HepG2 (cell line): Measurements from ENCODE around the gene LAMB2. TPM values are rescaled to one million over a fixed set of nuclear protein-coding genes. Genes with fewer than 3 reads are reported as not detected.
A peak's percentile ranks its signal among the peaks of the same experiment; 100 is the strongest.

Experiments used
- ATAC-seq: fragments of 200-7000 bp; cut with Tn5 transposase; 3 replicates; pipeline ENCODE4 v1.9.1; 2020; ENCODE audit warnings: mild to moderate bottlenecking, moderate library complexity
- BruUV-seq: library from RNA; stranded (reverse); fragments of 400-500 nt; replicated peaks from 2 replicates; lab custom pipeline; 2021; lab: Mats Ljungman, UMichigan
- CTCF ChIA-PET: fragments of 300-600 bp; formaldehyde crosslinking; extraction: SDS; loops from one replicate; lab custom pipeline; 2021; ENCODE audit warnings: low total read pairs, inconsistent platforms, low intra/inter-chr PET ratio; lab: Yijun Ruan, JAX
- POLR2A ChIA-PET: fragments of 350-600 bp; sonication (Branson Sonifier 250); formaldehyde crosslinking; loops from one replicate; lab custom pipeline; 2020; ENCODE audit warnings: antibody characterized with exemption, inconsistent platforms; lab: Yijun Ruan, JAX
- DNase-seq: peaks from one replicate; pipeline ENCODE4 v3.0.0-alpha.2; 2015; ENCODE audit warnings: low spot score
- FAIRE-seq: peaks from 3 replicates; lab custom pipeline; 2011; peaks lifted over from hg19 to GRCh38; lab: Jason Lieb, UNC
- H2AFZ ChIP-seq: one replicate; pipeline ENCODE4 v1.6.1; 2011; ENCODE audit warnings: low read length, inconsistent platforms
- H3K27ac ChIP-seq: fragments of 300-600 bp; 3 replicates; pipeline ENCODE4 v1.8.0; 2011; ENCODE audit warnings: mixed run types, mild to moderate bottlenecking, mixed read lengths, low read length, inconsistent platforms; ENCODE audit not compliant: insufficient read depth; ENCODE audit errors: extremely low read length
- H3K27me3 ChIP-seq, 2 experiments: fragments of 200-600 bp in 1 of 2; 2 replicates in 1 of 2; 3 replicates in 1 of 2; pipeline versions ENCODE4 v1.6.0 to v1.8.0; 2011; ENCODE audit warnings: low read length in 2 of 2, mild to moderate bottlenecking in 2 of 2, moderate library complexity in 2 of 2, inconsistent platforms in 1 of 2; ENCODE audit not compliant: insufficient read depth in 2 of 2, control insufficient read depth in 1 of 2
- H3K36me3 ChIP-seq, 2 experiments: fragments of 200-600 bp in 1 of 2; replicated peaks in 1 of 2; 2 replicates in 1 of 2; 3 replicates in 1 of 2; pipeline versions ENCODE4 v1.5.1 to v1.8.0; 2011; ENCODE audit warnings: low read length in 2 of 2, inconsistent platforms in 1 of 2; ENCODE audit not compliant: insufficient read depth in 2 of 2, control insufficient read depth in 1 of 2
- H3K4me1 ChIP-seq: 2 replicates; pipeline ENCODE4 v1.5.1; 2012; ENCODE audit warnings: low read length, inconsistent platforms; ENCODE audit not compliant: insufficient read depth
- H3K4me2 ChIP-seq: 2 replicates; pipeline ENCODE4 v1.6.0; 2011; ENCODE audit warnings: low read depth, low read length, inconsistent platforms
- H3K4me3 ChIP-seq, 3 experiments: fragments of 200-600 bp in 1 of 3; sonication (generic), shearing (Covaris generic) in 1 of 3; replicated peaks in 1 of 3; 2 replicates each; pipeline ENCODE4 v1.5.1; 2011 to 2016; ENCODE audit warnings: low read length in 3 of 3, inconsistent platforms in 2 of 3, low read depth in 2 of 3, mild to moderate bottlenecking in 2 of 3, control low read depth in 1 of 3, mixed read lengths in 1 of 3; ENCODE audit not compliant: insufficient read depth in 1 of 3
- H3K79me2 ChIP-seq: one replicate; pipeline ENCODE4 v1.6.1; 2011; ENCODE audit warnings: low read length, inconsistent platforms; ENCODE audit not compliant: insufficient read depth
- H3K9ac ChIP-seq: 2 replicates; pipeline ENCODE4 v1.6.0; 2011; ENCODE audit warnings: mild to moderate bottlenecking, low read depth, low read length, inconsistent platforms; ENCODE audit not compliant: insufficient read depth
- H3K9me3 ChIP-seq: 2 replicates; pipeline ENCODE4 v1.5.1; 2012; ENCODE audit warnings: mild to moderate bottlenecking, low read length
- H4K20me1 ChIP-seq: 2 replicates; pipeline ENCODE4 v1.6.0; 2011; ENCODE audit warnings: inconsistent platforms, mild to moderate bottlenecking, low read length, moderate library complexity; ENCODE audit not compliant: insufficient read depth
- ZNF160 ChIP-seq: sonication (generic); formaldehyde crosslinking; IDR thresholded peaks from 2 replicates; pipeline ENCODE4 v1.8.0; 2022; ENCODE audit warnings: mild to moderate bottlenecking, inconsistent platforms, missing genetic modification reagents
- ZNF460 ChIP-seq: sonication (generic); formaldehyde crosslinking; IDR thresholded peaks from 2 replicates; pipeline ENCODE4 v1.5.1; 2020; ENCODE audit warnings: missing genetic modification reagents, mild to moderate bottlenecking, borderline replicate concordance
- WGBS: methylation state at CpG from one replicate; pipeline ENCODE4 v1.1.6; 2017; ENCODE audit warnings: low lambda C conversion rate; 5-methylcytosine and 5-hydroxymethylcytosine counted together
- in situ Hi-C: cut with HindIII; loops from 2 replicates; pipeline ENCODE4 v1.10.0; 2017; ENCODE audit warnings: low pct_unique_long_range_greater_than_20kb; ENCODE audit not compliant: extremely low pct_ligation_motif_present
- intact Hi-C: fragments of 100-400 bp; cut with micrococcal nuclease; formaldehyde crosslinking; loops from one replicate; pipeline ENCODE4 v1.10.0; 2022; ENCODE audit not compliant: unreplicated experiment
- polyA plus RNA-seq, 8 experiments: library from polyadenylated mRNA; depleted of rRNA in 3 of 8; stranded (reverse) in 7 of 8; unstranded in 1 of 8; fragments of >200 nt; fragmentation: Illumina TruSeq in 4 of 8; extraction: Trizol in 4 of 8; gene quantifications; 2 replicates each; pipeline versions ENCODE4 v1.2.1 to v1.2.3, GENCODE V29; 2011 to 2016; ENCODE audit warnings: low read depth in 4 of 8, missing spikeins in 1 of 8, mixed read lengths in 1 of 8; ENCODE audit not compliant: insufficient read depth in 1 of 8
- total RNA-seq, 5 experiments: library from RNA; depleted of rRNA; stranded (reverse); fragments of >200 nt; fragmentation: Illumina TruSeq; extraction: Trizol; gene quantifications; 2 replicates each; pipeline ENCODE4 v1.2.3, GENCODE V29; 2016; ENCODE audit warnings: low read depth in 1 of 5
- TF ChIP-seq, protein P1 (sequence below): sonication (generic); formaldehyde crosslinking; IDR thresholded peaks from 2 replicates; pipeline ENCODE4 v1.8.1; 2023; ENCODE audit warnings: missing genetic modification reagents, mild to moderate bottlenecking, borderline replicate concordance
- TF ChIP-seq, protein P2 (sequence below): sonication (generic); formaldehyde crosslinking; IDR thresholded peaks from 2 replicates; pipeline ENCODE4 v1.4.0; 2020; ENCODE audit warnings: mild to moderate bottlenecking, missing genetic modification reagents
- TF ChIP-seq, protein P3 (sequence below): IDR thresholded peaks from 2 replicates; pipeline ENCODE4 v1.6.1; 2016; ENCODE audit warnings: missing compliant biosample characterization, missing genetic modification reagents, borderline replicate concordance

The LAMB2 gene
- total and polyA plus RNA-seq, 2 of the 13 experiments (the other 11 are each of a cell fraction or from before 2014, with no cell fraction given), result 208 to 443 TPM

DNA sequence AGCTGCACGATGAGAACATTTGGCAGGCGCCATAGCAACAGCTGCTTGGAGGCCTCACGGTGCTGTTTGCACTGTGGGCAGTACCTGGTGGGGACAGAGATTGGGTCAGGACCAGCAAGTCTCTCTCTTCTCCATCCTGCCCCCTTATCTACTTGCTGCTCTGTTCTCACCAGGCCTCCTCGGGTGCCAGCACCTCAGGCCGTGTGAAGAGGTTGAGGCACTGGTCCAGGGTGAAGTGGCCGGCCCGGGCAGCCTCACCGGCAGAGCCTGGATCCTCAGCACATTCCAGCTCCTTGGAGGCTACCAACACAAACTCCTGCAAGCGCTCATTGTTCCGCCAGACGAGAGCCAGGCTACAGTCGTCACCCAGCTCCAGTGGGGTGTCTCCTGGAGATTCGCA lies 22.1 kb downstream of the LAMB2 start:
- Histone ChIP-seq H3K4me2 (no peak overlapping the region), H2AFZ (no peak overlapping the region), H3K4me3 (no peak overlapping the region), H3K36me3 (peaks cover 42 to 69% of the 10 kb centered on the region in 2 experiments), H4K20me1 (no peaks in the 10 kb centered on the region), H3K27me3 (no peaks in the 10 kb centered on the region), H3K9me3 (no peaks in the 10 kb centered on the region), H3K79me2 (peaks cover under 1% of the 10 kb centered on the region), H3K4me1 (peaks cover 3% of the 10 kb centered on the region), H3K27ac (no peak overlapping the region), H3K9ac (no peak overlapping the region)
- ATAC-seq (no peak), FAIRE-seq (no peak), DNase-seq (no peak)
- 91% methylated on average over 4 of the region's 13 CpGs for WGBS
- in situ Hi-C loops (no loop called here), intact Hi-C loops (no loop called here)
- ChIA-PET POLR2A (interaction anchor here (10.0 kb wide), 1 partner anchor 17 kb away, joined by 91 read pairs; the partner anchor contains the start of gene QRICH1), CTCF (no interaction called here)
- BruUV-seq, result TSS peak; percentile 9
- no peak for TF ChIP-seq ZNF460
- TF ChIP-seq, protein P1, sequence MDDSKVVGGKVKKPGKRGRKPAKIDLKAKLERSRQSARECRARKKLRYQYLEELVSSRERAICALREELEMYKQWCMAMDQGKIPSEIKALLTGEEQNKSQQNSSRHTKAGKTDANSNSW (CRISPR knock-in tag), result no peak
- no peak for TF ChIP-seq ZNF160 (CRISPR knock-in tag)
- TF ChIP-seq, protein P2, sequence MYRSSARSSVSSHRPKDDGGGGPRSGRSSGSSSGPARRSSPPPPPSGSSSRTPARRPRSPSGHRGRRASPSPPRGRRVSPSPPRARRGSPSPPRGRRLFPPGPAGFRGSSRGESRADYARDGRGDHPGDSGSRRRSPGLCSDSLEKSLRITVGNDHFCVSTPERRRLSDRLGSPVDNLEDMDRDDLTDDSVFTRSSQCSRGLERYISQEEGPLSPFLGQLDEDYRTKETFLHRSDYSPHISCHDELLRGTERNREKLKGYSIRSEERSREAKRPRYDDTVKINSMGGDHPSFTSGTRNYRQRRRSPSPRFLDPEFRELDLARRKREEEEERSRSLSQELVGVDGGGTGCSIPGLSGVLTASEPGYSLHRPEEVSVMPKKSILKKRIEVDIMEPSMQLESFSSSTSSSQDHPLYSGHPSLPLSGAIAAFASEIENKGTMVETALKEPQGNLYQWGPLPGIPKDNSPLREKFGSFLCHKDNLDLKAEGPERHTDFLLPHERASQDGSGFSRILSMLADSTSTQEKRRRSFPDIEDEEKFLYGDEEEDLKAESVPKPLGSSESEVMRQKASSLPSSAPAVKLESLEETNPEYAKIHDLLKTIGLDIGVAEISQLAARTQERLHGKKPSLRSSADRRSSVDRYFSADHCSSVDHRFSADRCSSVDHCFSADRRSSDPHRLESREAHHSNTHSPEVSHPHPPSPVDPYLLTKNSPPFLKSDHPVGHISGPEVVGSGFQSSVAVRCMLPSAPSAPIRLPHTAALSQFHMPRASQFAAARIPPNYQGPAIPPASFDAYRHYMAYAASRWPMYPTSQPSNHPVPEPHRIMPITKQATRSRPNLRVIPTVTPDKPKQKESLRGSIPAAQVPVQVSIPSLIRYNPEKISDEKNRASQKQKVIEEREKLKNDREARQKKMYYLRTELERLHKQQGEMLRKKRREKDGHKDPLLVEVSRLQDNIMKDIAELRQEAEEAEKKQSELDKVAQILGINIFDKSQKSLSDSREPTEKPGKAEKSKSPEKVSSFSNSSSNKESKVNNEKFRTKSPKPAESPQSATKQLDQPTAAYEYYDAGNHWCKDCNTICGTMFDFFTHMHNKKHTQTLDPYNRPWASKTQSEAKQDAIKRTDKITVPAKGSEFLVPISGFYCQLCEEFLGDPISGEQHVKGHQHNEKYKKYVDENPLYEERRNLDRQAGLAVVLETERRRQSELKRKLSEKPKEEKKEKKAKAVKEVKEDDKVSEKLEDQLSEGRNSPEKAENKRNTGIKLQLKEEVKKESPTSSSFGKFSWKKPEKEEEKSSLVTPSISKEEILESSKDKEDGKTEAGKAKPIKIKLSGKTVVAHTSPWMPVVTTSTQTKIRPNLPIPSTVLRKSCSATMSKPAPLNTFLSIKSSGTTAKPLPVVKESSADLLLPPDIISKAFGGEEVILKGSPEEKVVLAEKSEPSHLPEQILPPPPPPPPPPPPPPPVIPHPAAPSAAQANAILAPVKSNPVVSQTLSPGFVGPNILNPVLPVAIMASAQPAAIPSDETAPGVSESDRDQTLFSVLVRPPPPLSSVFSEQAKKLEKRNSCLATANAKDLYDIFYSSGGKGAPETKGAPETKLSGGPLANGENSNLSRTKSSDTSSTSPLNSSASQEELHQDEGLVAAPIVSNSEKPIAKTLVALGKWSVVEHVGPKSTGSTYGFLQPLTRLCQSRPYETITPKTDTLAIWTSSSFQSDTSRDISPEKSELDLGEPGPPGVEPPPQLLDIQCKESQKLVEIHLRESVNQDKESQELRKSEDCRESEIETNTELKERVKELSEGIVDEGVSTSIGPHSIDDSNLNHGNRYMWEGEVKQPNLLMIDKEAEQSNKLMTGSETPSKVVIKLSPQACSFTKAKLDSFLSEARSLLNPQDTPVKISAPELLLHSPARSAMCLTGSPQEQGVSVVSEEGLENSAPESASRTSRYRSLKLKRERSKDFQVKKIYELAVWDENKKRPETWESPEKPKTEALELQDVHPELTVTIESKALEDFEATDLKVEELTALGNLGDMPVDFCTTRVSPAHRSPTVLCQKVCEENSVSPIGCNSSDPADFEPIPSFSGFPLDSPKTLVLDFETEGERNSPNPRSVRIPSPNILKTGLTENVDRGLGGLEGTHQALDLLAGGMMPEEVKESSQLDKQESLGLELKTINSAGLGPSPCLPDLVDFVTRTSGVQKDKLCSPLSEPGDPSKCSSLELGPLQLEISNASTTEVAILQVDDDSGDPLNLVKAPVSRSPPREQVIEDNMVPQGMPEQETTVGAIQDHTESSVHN (CRISPR knock-in tag), result no peak
- TF ChIP-seq, protein P3, sequence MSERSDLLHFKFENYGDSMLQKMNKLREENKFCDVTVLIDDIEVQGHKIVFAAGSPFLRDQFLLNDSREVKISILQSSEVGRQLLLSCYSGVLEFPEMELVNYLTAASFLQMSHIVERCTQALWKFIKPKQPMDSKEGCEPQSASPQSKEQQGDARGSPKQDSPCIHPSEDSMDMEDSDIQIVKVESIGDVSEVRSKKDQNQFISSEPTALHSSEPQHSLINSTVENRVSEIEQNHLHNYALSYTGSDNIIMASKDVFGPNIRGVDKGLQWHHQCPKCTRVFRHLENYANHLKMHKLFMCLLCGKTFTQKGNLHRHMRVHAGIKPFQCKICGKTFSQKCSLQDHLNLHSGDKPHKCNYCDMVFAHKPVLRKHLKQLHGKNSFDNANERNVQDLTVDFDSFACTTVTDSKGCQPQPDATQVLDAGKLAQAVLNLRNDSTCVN (CRISPR knock-in tag), result no peak
